ENCODE measurements around the gene PHLPP1.
A peak's percentile ranks its signal among the peaks of the same experiment; 100 is the strongest.

The PHLPP1 gene

GRCh38 chr18:62833494-62833893 is 118.2 kb downstream of the PHLPP1 start:
- Histone ChIP-seq H3K4me2 (ENCODE audit: low read length) (no peak overlapping the region), H3K79me2 (ENCODE audit: low read length) (no peaks in the 10 kb centered on the region), H3K9me3 (ENCODE audit: insufficient read depth, low read length) (no peaks in the 10 kb centered on the region), H2AFZ (ENCODE audit: low read depth, low read length) (no peak overlapping the region), H3K4me3 (ENCODE audit: low read length) (no peak overlapping the region), H3K4me1 (ENCODE audit: low read length) (peaks cover 43% of the 10 kb centered on the region), H3K36me3 (replicated peaks; ENCODE audit: low read depth, low read length) (peaks cover 3% of the 10 kb centered on the region), H3K9ac (ENCODE audit: low read length) (no peak overlapping the region), H4K20me1 (ENCODE audit: insufficient read depth, low read length) (no peaks in the 10 kb centered on the region), H3K27me3 (ENCODE audit: low read depth, low read length) (no peaks in the 10 kb centered on the region), H3K27ac (ENCODE audit: low read length) (no peak overlapping the region)
- TF ChIP-seq EZH2phosphoT487 (IDR thresholded peaks at IDR 0.05; ENCODE audit: low read depth) = no peak
- TF ChIP-seq CTCF (IDR thresholded peaks at IDR 0.05; ENCODE audit: low read depth, low read length) = no peak

- Histone ChIP-seq H3K27me3 (ENCODE audit: low read depth, low read length) (no peaks in the 10 kb centered on the region), H3K9ac (ENCODE audit: low read length) (no peak overlapping the region), H3K4me3 (ENCODE audit: low read length) (no peak overlapping the region), H3K4me1 (ENCODE audit: low read length) (peaks cover 45% of the 10 kb centered on the region), H3K27ac (ENCODE audit: low read length) (no peak overlapping the region), H3K9me3 (ENCODE audit: insufficient read depth, low read length) (no peaks in the 10 kb centered on the region), H3K79me2 (ENCODE audit: low read length) (no peaks in the 10 kb centered on the region), H2AFZ (ENCODE audit: low read depth, low read length) (no peak overlapping the region), H4K20me1 (ENCODE audit: insufficient read depth, low read length) (no peaks in the 10 kb centered on the region), H3K4me2 (ENCODE audit: low read length) (no peak overlapping the region), H3K36me3 (replicated peaks; ENCODE audit: low read depth, low read length) (peaks cover 3% of the 10 kb centered on the region)
- TF ChIP-seq CTCF (IDR thresholded peaks at IDR 0.05; ENCODE audit: low read depth, low read length) (no peak), EZH2phosphoT487 (IDR thresholded peaks at IDR 0.05; ENCODE audit: low read depth) (no peak)
Measured at GRCh38 chr18:62834715-62835114, 119.4 kb downstream of the PHLPP1 start.

- no peaks in the 10 kb centered on the region for H3K9me3 ChIP-seq (ENCODE audit: insufficient read depth, low read length)
- H3K36me3 ChIP-seq (replicated peaks; ENCODE audit: low read depth, low read length) = no peaks in the 10 kb centered on the region
- H3K4me1 ChIP-seq (ENCODE audit: low read length) = peaks cover 59% of the 10 kb centered on the region
- no peak overlapping the region for H3K4me3 ChIP-seq (ENCODE audit: low read length)
- no peak overlapping the region for H3K27ac ChIP-seq (ENCODE audit: low read length)
- H3K4me2 ChIP-seq (ENCODE audit: low read length) = no peak overlapping the region
- H3K9ac ChIP-seq (ENCODE audit: low read length) = no peak overlapping the region
- H2AFZ ChIP-seq (ENCODE audit: low read depth, low read length) = no peak overlapping the region
- no peaks in the 10 kb centered on the region for H4K20me1 ChIP-seq (ENCODE audit: insufficient read depth, low read length)
- no peak for TF ChIP-seq EZH2phosphoT487 (IDR thresholded peaks at IDR 0.05; ENCODE audit: low read depth)
- TF ChIP-seq CTCF (IDR thresholded peaks at IDR 0.05; ENCODE audit: low read depth, low read length) = no peak
- H3K27me3 ChIP-seq (ENCODE audit: low read depth, low read length) = no peaks in the 10 kb centered on the region
- no peaks in the 10 kb centered on the region for H3K79me2 ChIP-seq (ENCODE audit: low read length)
Measured at GRCh38 chr18:62837011-62837410, 121.7 kb downstream of the PHLPP1 start.

- Histone ChIP-seq H4K20me1 (ENCODE audit: insufficient read depth, low read length) (no peaks in the 10 kb centered on the region), H3K36me3 (replicated peaks; ENCODE audit: low read depth, low read length) (no peaks in the 10 kb centered on the region), H3K9ac (ENCODE audit: low read length) (peak overlapping the region; percentile 53), H3K4me2 (ENCODE audit: low read length) (peak overlapping the region; percentile 64), H2AFZ (ENCODE audit: low read depth, low read length) (no peak overlapping the region), H3K4me3 (ENCODE audit: low read length) (peak overlapping the region; percentile 33), H3K27me3 (ENCODE audit: low read depth, low read length) (no peaks in the 10 kb centered on the region), H3K27ac (ENCODE audit: low read length) (peak overlapping the region; percentile 85), H3K79me2 (ENCODE audit: low read length) (no peaks in the 10 kb centered on the region), H3K4me1 (ENCODE audit: low read length) (peaks cover 54% of the 10 kb centered on the region), H3K9me3 (ENCODE audit: insufficient read depth, low read length) (no peaks in the 10 kb centered on the region)
- TF ChIP-seq CTCF (IDR thresholded peaks at IDR 0.05; ENCODE audit: low read depth, low read length) (no peak), EZH2phosphoT487 (IDR thresholded peaks at IDR 0.05; ENCODE audit: low read depth) (no peak)
Measured at GRCh38 chr18:62838475-62839098, 123.2 kb downstream of the PHLPP1 start.
